NCI-H2029 (cell line): ENCODE data around the gene NCOA1.
"Not testable (repeated sequence)": the region's sequence is repeated elsewhere in the genome, so short reads cannot be mapped to it uniquely, and the experiment has no call there.

ENCODE experiments used
- DNase-seq: peaks from one replicate; lab custom pipeline; 2025; lab: John Stamatoyannopoulos, UW

NCOA1 gene

DNA sequence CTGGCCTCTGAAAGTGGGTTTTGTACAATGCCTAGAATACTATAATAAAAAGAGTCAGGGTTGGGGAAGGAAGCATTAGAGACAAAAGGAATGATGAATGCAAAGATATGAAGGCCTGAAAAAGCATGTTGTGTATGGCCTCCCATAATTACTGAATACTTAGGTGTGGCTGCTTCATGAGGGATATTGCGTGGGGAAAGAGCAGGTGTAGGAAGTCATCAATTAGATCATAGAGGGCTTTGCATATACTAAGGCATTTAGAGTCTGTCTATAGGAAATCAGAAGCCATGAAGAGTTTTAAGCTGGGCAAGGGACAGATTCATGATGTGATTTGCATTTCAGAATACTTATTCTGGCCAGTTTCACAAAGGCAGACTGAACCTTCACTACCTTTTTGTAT lies 48.2 kb downstream of the NCOA1 start:
- DNase-seq: no peak

DNA sequence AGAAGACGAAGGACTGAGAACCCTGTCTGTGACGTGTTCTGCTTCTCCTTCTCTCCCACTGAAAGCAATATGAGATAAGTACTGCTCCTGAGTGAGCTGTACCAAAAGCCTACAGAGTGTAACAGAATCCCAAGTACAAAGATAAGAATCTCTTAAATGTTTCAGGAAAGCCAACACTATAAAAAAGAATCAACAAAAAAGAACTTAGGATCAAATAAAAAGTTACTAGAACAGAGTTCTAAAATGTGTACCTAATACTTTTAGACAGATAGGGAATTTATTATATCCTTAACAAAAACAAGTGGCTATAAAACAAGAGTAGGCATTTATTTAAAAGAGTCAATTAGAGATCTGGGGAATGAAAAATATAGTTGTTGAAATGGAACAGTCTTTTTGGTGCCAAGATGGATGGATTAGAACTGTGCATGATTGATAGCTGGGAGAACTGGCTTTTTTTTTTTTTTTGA lies 49.0 kb downstream of the NCOA1 start:
- DNase-seq: no peak

DNA sequence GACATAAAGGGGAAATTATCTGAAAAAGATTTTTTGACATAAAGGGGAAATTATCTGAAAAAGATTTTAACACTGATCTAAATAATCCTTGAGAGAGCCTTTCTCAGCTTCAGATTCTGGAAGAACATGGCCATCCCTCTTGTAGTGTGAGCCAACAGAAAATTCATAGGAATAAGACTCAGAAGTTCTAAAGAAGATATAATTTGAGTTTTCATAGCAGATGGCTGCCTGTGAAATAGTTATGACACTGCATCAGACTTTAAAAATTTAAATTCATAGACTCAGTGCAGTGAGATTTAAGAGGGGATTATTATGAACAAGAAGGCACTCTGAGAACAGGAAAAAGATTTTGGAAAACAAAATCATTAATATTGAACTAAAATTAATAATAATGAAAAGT lies 50.6 kb downstream of the NCOA1 start:
- DNase-seq: no peak

DNA sequence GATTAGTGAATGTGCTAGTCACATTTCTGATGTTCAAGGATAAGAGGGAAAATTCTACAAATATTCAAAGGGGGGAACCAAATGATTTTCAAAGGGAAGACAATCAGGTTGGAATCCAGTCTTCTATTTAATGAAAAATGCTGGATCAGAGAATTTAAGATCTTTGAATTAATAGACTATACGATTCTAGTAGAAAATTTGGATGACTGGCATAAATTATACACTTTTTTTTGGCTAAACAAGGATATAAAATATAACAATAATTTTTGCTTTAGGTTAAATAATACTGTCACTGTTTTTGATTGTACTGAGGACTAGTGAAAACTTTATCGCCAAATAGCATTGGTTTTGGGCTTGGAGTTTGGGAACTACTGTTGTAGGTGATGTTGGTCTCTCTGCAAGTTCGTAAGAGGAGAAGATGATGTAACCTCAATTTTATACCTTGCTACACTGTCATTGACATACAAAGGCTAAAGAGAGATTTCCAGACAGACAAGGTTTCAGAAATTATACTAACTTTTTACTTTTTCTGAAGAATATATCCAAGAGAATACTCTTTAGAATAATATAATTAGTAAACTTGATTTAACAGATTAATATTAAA lies 51.3 kb downstream of the NCOA1 start:
- DNase-seq: no peak

DNA sequence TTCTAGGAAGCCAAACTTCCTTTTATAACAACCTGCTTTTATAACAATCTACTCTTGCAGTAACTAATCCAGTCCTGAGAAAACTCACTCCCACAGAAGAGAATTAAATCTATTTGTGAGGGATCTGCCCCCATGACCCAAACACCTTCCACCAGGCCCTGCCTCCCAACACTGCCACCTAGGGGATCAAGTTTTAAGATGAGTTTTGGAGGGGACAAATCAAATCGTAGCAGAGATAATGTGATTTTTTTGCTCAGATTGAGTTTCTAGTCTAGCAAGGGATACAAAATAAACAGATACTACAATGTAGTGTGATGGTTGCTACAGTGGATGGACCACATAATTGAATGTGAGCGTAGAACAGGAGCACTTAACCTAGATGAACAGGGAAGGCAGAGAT lies 52.2 kb downstream of the NCOA1 start:
- no peak for DNase-seq

DNA sequence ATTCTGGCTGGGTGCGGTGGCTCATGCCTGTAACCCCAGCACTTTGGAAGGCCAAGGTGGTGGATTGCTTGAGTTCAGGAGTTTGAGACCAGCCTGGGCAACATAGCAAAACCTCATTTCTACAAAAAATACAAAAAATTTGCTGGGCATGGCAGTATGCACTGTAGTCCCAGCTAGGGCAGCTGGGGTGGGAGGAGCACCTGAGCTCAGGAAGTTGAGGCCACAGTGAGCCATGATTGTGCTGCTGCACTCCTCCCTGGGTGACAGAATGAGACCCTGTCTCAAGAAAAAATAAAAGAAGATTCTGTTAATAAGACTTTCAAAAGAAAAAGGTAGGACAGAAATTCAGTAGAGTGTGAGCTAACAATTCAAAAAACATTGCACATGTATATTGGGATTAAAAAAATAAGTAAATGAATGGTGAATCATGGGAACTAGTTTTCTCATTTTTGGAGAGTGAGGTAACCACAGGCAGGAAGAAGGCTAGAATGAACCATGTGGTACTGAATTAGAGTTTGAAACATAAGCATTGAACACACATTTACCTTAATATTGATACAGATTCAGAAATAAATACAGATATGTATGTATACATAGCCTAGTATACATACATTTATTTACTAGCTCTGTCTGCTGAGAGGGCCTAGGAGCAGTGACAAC lies 53.5 kb downstream of the NCOA1 start:
- no peak for DNase-seq

DNA sequence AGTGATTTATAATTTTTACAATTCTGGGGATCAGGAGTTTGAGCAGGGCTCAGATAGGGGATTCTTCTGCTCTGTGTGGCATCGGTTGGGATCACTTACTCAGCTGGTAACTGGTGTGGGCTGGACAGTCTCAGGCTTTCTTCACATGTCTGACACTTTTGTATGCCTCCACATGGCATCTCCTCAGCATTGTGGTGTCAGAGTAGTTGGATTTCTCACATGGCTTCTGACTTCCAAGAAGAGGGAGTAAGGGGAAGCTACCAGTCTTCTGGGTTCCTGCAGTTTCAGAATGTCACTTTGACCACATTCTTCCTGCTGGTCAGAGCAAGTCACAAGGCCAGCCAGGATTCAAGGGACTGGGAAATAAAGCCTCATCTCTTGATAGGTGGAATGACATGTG lies 55.6 kb downstream of the NCOA1 start:
- DNase-seq: no peak

DNA sequence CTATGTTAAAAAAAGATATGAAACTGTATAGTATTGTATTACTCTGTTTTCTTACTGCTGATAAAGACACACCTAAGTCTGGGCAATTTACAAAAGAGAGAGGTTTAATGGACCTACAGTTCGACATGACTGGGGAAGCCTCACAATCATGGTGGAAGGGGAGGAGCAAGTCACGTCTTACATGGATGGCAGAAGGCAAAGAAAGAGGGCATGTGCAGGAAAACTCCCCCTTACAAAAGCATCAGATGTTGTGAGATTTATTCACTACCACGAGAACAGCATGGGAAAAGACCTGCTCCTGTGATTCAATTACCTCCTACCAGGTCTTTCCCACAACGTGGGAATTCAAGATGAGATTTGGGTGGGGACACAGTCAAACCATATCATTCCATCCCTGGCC lies 57.0 kb downstream of the NCOA1 start:
- DNase-seq: no peak

DNA sequence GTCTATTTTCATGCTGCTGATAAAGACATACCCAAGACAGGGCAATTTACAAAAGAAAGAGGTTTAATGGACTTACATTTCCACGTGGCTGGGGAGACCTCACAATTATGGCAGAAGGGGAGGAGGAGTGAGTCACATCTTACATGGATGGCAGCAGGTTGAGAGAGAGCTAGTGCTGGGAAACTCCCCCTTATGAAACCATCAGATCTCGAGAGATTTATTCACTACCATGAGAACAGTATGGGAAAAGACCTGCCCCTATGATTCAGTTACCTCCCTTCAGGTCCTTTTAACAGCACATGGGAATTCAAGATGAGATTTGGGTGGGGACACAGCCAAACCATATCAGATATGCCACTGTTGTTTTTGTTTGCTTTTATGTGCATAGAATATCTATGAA lies 59.2 kb downstream of the NCOA1 start:
- not testable (repeated sequence) for DNase-seq

DNA sequence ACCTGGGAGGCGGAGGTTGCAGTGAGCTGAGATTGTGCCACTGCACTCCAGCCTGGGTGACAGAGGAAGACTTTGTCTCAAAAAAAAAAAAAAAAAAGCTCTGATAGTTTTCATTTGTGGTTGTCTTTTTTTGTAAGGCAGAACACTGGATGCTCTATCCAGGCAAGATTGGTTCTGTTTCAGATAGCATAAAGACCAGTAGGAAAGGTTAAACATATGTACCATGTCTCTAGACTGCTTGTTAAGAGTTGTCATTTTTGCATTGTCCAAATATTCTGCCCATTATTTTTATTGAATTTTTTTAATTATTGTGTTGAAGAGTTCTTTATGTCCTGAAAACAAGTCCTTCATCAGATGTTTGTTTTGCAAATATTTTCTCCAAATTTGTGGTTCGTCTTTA lies 60.0 kb downstream of the NCOA1 start:
- no peak for DNase-seq

DNA sequence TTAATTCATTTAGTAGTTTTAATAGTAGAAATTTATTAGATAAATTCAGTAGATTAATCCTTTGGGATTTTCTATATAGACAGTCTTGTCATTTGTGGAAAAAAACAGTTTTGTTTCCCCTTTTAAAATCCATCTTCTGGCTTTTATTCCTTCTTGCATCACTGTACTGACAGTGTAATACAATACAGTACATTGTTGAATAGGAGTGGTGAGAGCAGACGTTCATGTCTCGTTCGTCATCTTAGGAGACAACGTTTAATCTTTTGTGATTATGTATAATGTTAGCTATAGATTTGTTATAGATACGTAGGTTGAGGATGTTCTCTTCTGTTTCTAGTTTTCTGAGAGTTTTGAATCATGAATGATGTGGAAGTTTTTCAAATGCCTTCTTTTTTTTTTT lies 61.8 kb downstream of the NCOA1 start:
- no peak for DNase-seq

DNA sequence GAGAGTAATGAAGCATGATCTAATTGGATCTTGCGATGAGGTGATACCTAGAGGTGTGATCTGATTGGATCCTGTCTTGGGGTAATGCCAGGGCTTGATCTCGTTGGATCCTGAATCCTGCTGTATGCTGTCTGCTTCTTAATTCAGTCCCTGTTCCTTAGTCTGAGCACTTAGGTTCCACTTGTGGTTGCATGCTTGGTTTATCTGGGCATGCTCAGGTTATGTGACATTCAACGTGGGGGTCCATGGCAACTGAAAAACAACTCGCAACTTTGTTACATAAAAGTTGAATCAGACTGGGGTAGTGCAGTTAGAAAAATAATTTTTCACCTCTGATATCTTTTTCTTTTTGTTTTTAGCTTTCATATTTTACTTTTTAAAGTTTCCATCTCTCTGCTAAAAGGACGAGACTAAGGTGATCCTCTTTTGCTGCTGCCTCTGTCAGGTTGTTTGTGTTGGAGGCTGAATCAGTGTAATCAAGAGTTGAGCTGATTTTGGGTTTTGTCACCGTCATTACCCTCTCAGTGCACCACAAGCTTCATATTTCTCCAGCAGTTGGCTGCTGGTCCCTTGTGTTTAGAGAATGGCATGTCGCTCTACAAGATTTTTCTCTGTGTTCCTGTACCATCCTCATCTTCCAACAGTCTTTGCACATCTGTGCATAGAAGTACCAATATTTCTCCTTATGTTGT lies 67.9 kb downstream of the NCOA1 start:
- DNase-seq: no peak

DNA sequence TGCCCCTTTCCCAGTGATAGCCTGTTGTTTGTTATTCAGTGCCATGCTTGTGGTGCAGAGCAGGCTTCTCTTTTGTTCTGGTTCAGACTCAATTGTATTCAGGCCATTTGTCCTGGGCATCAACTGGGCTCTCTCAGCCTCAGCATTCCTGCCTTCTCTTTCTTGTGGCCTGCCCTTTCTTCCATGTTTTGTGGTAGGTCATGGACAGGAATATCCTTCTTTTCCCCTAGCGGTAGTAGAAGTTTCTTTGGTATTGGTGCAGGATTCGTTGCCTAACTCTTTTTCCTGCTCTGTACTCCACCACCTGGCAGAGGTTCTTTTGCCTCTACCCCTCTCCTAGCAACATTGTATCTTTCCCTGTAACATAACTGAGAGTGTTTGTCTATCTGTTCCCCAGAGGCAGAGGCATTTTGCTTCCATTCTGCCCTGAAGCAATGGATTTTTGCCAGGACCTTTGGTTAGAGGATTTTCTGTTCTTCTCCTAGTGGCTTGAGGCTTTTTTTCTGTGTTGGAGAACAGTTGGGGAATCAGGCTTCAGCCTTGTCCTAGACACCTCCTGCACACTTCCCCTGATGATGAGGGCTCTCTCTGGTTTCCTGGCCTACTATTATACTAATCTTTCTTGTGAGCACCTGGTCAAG lies 68.5 kb downstream of the NCOA1 start:
- DNase-seq: no peak

DNA sequence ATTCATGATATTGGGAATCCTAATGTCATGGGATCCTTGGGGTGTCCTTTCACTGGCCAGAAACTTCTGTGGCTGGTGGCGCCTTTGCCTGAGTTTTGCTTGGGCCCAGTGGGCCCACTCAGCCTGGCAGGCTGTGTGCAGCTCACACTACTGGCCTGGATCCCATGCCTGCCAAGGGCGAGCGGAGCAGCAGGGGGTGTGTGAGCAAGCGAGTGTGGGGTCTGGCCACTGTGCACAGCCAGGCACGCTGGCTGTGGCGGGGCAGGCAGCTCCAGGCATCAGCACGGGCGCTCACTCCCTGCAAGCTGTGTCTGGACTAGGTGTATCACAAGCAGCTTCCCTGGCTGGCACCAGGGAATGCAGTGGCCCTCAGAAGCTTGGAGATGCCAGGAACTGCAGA lies 74.5 kb downstream of the NCOA1 start:
- no peak for DNase-seq

DNA sequence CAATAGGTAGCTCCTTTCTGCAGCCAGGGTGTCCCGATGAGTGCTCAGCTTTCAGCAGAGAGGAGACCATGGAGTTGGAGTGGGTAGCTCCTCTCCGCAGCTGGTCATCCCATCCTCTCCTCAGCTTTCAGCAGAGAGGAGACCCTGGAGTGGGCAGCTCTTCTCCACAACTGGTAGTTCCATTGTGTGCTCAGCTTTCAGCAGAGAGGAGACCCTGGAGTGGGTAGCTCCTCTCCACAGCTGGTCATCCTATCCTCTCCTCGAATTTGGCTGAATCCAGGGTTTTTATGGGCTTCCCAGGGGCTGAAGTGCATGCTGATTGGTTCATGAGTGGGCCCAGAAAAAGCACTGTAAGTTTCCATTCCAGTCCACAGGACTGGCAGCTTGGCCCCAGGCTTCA lies 75.2 kb downstream of the NCOA1 start:
- DNase-seq: no peak

DNA sequence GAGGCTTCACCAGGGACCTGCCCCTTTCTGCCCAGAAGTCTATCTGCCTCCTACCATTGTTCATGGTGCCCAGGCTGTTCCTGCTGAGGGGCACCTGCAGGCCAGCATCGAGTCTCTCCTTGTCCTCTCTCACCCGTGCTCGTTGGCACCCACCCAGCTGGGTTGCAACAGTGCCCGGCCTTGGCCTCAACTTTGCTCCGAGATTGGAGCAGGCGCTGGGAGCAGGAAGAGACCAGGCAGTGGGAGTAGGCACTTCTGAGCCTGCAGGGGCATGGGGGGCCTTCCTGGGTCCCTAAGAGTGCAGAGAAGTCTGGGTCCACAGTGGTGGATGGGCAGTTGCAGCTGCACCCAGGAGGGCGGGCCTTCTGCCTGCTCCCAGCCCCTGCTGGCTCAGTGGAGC lies 75.6 kb downstream of the NCOA1 start:
- DNase-seq: no peak

DNA sequence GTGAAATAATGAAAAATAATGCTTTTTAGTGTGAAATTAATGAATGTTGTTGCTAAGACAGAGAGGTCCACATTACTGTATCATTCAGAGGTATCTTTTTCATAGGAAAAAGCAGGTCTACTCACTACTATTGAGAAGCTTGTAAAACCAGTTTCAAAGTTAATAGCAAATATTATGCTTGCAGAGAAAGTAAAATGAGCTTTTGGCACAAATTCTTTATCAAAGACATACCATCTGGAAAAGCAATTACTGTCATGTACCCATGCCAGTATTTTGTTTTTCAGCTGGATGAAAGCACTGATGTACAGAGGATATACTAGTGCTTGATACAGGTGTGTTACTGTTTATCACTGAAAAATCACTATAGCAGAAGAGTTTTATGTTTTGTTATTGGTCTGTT lies 77.5 kb downstream of the NCOA1 start:
- DNase-seq: no peak

DNA sequence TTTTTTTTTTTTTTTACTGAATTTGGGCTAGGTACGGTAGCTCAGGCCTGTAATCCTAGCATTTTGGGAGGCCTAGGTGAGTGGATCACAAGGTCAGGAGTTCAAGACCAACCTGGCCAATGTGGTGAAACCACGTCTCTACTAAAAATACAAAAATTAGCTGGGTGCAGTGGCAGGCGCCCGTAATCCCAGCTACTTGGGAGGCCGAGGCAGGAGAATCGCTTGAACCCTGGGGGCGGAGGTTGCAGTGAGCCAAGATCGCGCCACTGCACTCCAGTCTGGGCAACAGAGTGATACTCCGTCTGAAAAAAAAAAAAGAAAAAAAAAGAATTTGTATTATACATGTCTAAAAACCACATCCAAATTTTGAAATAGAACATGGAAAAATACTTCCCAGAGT lies 78.5 kb downstream of the NCOA1 start:
- DNase-seq: not testable (repeated sequence)

DNA sequence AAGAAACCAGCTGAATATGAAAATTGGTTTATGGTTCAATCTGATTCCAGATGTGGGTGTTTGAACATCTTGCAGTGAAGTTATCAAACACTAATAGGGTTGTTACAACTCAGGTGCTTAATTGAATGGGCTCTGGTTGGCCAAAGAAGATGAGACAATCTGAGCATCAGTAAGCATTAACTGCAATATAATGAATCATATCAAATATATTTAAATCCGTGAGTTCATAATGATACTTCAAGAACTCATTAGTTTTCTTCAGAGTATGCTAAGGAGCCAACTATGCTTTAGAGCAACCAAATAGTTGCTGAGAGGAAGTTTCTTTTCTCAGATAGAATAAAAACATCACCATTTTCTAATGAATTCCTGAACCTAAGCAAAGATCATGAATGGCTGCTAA lies 79.2 kb downstream of the NCOA1 start:
- no peak for DNase-seq

DNA sequence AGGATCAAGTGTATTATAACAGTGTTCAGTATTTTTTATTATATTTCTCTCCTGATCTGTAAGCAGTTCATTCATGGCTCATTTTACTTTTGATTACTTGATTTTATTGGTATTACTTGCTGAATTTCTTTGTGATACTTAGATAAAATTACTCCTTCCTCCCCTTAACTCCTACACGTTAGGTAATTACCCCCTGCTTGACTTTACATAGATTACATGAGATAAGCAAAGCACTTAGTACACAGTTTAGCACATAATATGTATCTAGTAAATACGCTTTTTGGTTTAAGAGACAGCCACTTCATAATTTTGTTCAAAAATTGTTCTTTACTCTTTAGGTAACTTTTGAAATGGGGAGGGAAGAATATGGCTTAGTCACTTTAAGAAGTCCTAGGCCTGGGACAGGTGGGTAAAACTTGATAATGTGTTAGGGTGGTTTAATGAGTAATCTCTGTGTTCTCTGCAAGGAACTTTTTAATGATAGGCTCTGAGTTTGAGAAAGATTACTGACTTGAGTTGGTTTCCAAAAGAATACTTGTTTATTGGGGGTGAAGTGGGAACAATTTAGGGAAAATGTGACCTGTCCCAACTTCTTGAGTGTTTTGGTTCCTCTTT lies 80.9 kb downstream of the NCOA1 start:
- DNase-seq: no peak

DNA sequence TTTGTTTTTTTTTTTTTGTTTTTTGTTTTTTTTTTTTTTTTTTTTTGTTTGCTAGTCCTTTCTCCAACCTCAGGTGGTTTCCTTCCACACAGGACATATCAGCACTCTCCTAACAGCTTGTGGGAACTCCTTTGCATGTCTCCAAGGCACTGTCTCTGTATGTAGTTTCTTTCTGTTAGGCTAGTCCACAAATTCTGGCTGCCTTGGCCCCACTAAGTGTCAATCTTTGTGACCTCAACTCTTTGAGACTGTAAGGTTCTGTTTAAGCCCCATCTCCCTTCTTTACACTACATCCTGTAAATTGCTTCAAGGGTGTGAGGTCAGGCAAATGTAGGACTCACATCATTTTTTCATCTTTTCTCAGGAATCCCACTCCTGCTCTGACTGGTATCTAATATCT lies 85.1 kb downstream of the NCOA1 start:
- DNase-seq: no peak

DNA sequence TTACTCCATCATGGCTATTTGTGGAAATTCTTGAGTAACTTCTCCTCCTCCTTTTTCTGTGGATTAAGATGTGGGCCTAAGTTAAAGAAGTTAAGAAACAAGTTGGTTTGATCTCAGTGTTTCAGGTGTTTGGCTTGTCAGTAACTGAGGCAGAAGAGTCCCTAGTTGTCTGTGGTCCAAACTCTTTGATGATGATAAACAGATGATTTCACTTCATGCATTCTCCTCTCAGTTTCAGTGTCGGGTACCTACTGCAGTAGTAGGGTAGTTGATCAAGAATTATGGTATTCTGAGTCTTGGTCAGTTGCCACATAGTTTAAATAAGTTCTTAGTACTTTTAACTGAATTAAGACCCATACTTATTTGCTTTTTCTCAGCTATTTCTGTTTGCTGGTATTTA lies 85.6 kb downstream of the NCOA1 start:
- no peak for DNase-seq

DNA sequence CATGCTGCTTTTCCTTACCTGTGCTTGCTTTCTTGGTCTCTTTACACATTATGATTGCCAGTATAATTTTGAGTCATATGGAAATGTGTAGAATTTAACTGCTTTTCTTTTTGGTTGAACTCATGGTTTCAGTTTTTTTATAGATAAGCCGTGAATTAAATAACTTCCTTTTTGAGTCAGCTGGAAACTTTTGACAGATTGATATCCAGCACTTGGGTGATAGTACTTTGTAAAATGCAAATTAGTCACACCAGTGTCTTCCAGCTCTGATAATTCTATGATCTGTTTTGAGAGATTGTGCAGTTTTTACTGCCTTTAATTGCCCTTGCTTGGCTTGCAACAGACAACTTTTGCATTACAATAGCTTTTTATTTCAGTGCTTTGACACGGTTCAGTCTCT lies 86.4 kb downstream of the NCOA1 start:
- DNase-seq: no peak
